Activated naive CD4-positive, alpha-beta T cell treated with anti-CD3 and anti-CD28 coated beads for 36 hours (primary cell): ENCODE data around the gene NAGK. TPM values are rescaled to one million over a fixed set of nuclear protein-coding genes. Genes with fewer than 3 reads are reported as not detected.
A peak's percentile ranks its signal among the peaks of the same experiment; 100 is the strongest.
"Not testable (repeated sequence)": the region's sequence is repeated elsewhere in the genome, so short reads cannot be mapped to it uniquely, and the experiment has no call there.

Experiments used
- CTCF ChIA-PET: fragments of 350-600 bp; sonication (Branson Sonifier 250); formaldehyde crosslinking; loops from one replicate; lab custom pipeline; 2021; ENCODE audit warnings: antibody characterized with exemption; lab: Charles Lee
- DNase-seq: peaks from one replicate; pipeline ENCODE4 v3.0.0-alpha.2; 2020
- H3K27ac Mint-ChIP-seq: one replicate; pipeline ENCODE4 v1.8.0; 2021; ENCODE audit warnings: mild to moderate bottlenecking, mixed read lengths
- H3K27me3 Mint-ChIP-seq: one replicate; pipeline ENCODE4 v1.8.0; 2021; ENCODE audit warnings: low read depth, mixed read lengths
- H3K36me3 Mint-ChIP-seq: one replicate; pipeline ENCODE4 v1.8.0; 2021; ENCODE audit warnings: low read depth, mixed read lengths
- H3K4me1 Mint-ChIP-seq: one replicate; pipeline ENCODE4 v1.8.0; 2021; ENCODE audit warnings: low read depth, mixed read lengths
- H3K4me3 Mint-ChIP-seq: one replicate; pipeline ENCODE4 v1.8.0; 2021; ENCODE audit warnings: mild to moderate bottlenecking, moderate library complexity, mixed read lengths
- H3K9me3 Mint-ChIP-seq: one replicate; pipeline ENCODE4 v1.8.0; 2021; ENCODE audit warnings: mixed read lengths
- intact Hi-C: fragments of 100-400 bp; cut with micrococcal nuclease; formaldehyde crosslinking; loops from one replicate; pipeline ENCODE4 v1.15.1; 2023
- total RNA-seq, 2 experiments: library from RNA; stranded (reverse); gene quantifications; one replicate each; pipeline ENCODE4 v1.2.3, GENCODE V29; 2021

The NAGK gene
- total RNA-seq, 2 experiments from 2014 or later = 33.2 to 38.3 TPM

- H3K27ac Mint-ChIP-seq, H3K4me1 Mint-ChIP-seq, H3K9me3 Mint-ChIP-seq, H3K27me3 Mint-ChIP-seq, intact Hi-C loops, H3K4me3 Mint-ChIP-seq, H3K36me3 Mint-ChIP-seq, DNase-seq, CTCF ChIA-PET: not testable (repeated sequence)
Observed at GRCh38 chr2:71055206-71055740, 13.2 kb upstream of the NAGK start.

- Mint-ChIP-seq H3K27ac (no peak overlapping the region), H3K4me3 (no peak overlapping the region), H3K4me1 (no peaks in the 10 kb centered on the region), H3K36me3 (no peaks in the 10 kb centered on the region), H3K9me3 (no peaks in the 10 kb centered on the region), H3K27me3 (peaks cover 4% of the 10 kb centered on the region)
- no peak for DNase-seq
- CTCF ChIA-PET = interaction anchor here (0.7 to 1.5 kb wide), 4 partner anchors 11 to 96 kb away, joined by 3 to 4 read pairs (median 3); no protein-coding TSS in a partner anchor
- intact Hi-C loops = no loop called here
Observed at GRCh38 chr2:71060211-71060610, 8.2 kb upstream of the NAGK start.

GRCh38 chr2:71060871-71061270, 7.6 kb upstream of the NAGK start:
- Mint-ChIP-seq H3K36me3 (no peaks in the 10 kb centered on the region), H3K27me3 (peaks cover 4% of the 10 kb centered on the region), H3K27ac (no peak overlapping the region), H3K4me3 (no peak overlapping the region), H3K9me3 (no peaks in the 10 kb centered on the region), H3K4me1 (no peaks in the 10 kb centered on the region)
- no peak for DNase-seq
- intact Hi-C loops = no loop called here
- CTCF ChIA-PET = interaction anchor here (0.5 to 1.5 kb wide), 3 partner anchors 11 to 517 kb away, joined by 3 to 4 read pairs (median 3); no protein-coding TSS in a partner anchor

- Mint-ChIP-seq H3K4me3 (no peak overlapping the region), H3K9me3 (no peaks in the 10 kb centered on the region), H3K27ac (no peak overlapping the region), H3K27me3 (peaks cover 4% of the 10 kb centered on the region), H3K36me3 (no peaks in the 10 kb centered on the region), H3K4me1 (peaks cover 5% of the 10 kb centered on the region)
- intact Hi-C loops = no loop called here
- DNase-seq = no peak
- CTCF ChIA-PET = no interaction called here
Observed at GRCh38 chr2:71063216-71063615, 5.2 kb upstream of the NAGK start.

GRCh38 chr2:71064110-71064611, 4.3 kb upstream of the NAGK start:
- CTCF ChIA-PET = no interaction called here
- Mint-ChIP-seq H3K36me3 (no peaks in the 10 kb centered on the region), H3K27me3 (peaks cover 4% of the 10 kb centered on the region), H3K4me1 (peaks cover 7% of the 10 kb centered on the region), H3K9me3 (no peaks in the 10 kb centered on the region), H3K4me3 (no peak overlapping the region), H3K27ac (no peak overlapping the region)
- DNase-seq = no peak
- intact Hi-C loops = no loop called here

GRCh38 chr2:71064754-71065621, 3.5 kb upstream of the NAGK start:
- intact Hi-C loops = loop anchor here (5.0 kb wide), 1 partner anchor 47 kb away; no protein-coding TSS in a partner anchor
- H3K9me3 Mint-ChIP-seq = no peaks in the 10 kb centered on the region
- H3K4me1 Mint-ChIP-seq = peaks cover 16% of the 10 kb centered on the region
- H3K27me3 Mint-ChIP-seq = peaks cover 4% of the 10 kb centered on the region
- H3K4me3 Mint-ChIP-seq = no peak overlapping the region
- no peak for DNase-seq
- no peaks in the 10 kb centered on the region for H3K36me3 Mint-ChIP-seq
- CTCF ChIA-PET = interaction anchor here (1.9 kb wide), 1 partner anchor 15 kb away, joined by 6 read pairs; no protein-coding TSS in a partner anchor
- H3K27ac Mint-ChIP-seq = no peak overlapping the region

- no peaks in the 10 kb centered on the region for H3K27me3 Mint-ChIP-seq
- H3K9me3 Mint-ChIP-seq = no peaks in the 10 kb centered on the region
- H3K4me1 Mint-ChIP-seq = peaks cover 34% of the 10 kb centered on the region
- intact Hi-C loops = loop anchor here (5.0 kb wide), 1 partner anchor 45 kb away; no protein-coding TSS in a partner anchor
- CTCF ChIA-PET = interaction anchor here (0.6 to 2.3 kb wide), 5 partner anchors 17 to 266 kb away, joined by 3 to 8 read pairs (median 5); no protein-coding TSS in a partner anchor
- no peak overlapping the region for H3K27ac Mint-ChIP-seq
- no peak for DNase-seq
- H3K4me3 Mint-ChIP-seq = peak overlapping the region; percentile 38
- no peaks in the 10 kb centered on the region for H3K36me3 Mint-ChIP-seq
Observed at GRCh38 chr2:71066856-71067255, 1.6 kb upstream of the NAGK start.

GRCh38 chr2:71067567-71068217, 756 bp upstream of the NAGK start:
- peak overlapping the region; percentile 95 for H3K4me3 Mint-ChIP-seq
- H3K4me1 Mint-ChIP-seq = peaks cover 42% of the 10 kb centered on the region
- no peaks in the 10 kb centered on the region for H3K27me3 Mint-ChIP-seq
- H3K27ac Mint-ChIP-seq = peak overlapping the region; percentile 98
- H3K36me3 Mint-ChIP-seq = peaks cover under 1% of the 10 kb centered on the region
- intact Hi-C loops = loop anchor here (1.0 to 5.0 kb wide), 8 partner anchors 18 to 264 kb away; partner anchors contain the start of genes MCEE, MPHOSPH10, PAIP2B and ZNF638
- CTCF ChIA-PET = interaction anchor here (0.6 to 2.8 kb wide), 6 partner anchors 21 to 265 kb away, joined by 3 to 10 read pairs (median 4); partner anchors contain the start of genes MCEE and MPHOSPH10
- H3K9me3 Mint-ChIP-seq = no peaks in the 10 kb centered on the region
- peak; percentile 25 for DNase-seq

GRCh38 chr2:71069376-71069775, 928 bp downstream of the NAGK start:
- CTCF ChIA-PET = interaction anchor here (0.7 to 2.8 kb wide), 8 partner anchors 9 to 85 kb away, joined by 3 to 10 read pairs (median 4); partner anchors contain the start of genes MCEE and MPHOSPH10
- Mint-ChIP-seq H3K27ac (peak overlapping the region; percentile 98), H3K36me3 (peaks cover 13% of the 10 kb centered on the region), H3K9me3 (no peaks in the 10 kb centered on the region), H3K4me3 (peak overlapping the region; percentile 95), H3K27me3 (no peaks in the 10 kb centered on the region), H3K4me1 (peaks cover 58% of the 10 kb centered on the region)
- no peak for DNase-seq
- intact Hi-C loops = loop anchor here (2.0 to 5.0 kb wide), 2 partner anchors 43 to 47 kb away; no protein-coding TSS in a partner anchor

- Mint-ChIP-seq H3K27ac (peak overlapping the region; percentile 87), H3K27me3 (no peaks in the 10 kb centered on the region), H3K4me3 (peak overlapping the region; percentile 3), H3K4me1 (peaks cover 58% of the 10 kb centered on the region), H3K36me3 (peaks cover 14% of the 10 kb centered on the region), H3K9me3 (no peaks in the 10 kb centered on the region)
- intact Hi-C loops = no loop called here
- DNase-seq = peak; percentile 25
- CTCF ChIA-PET = interaction anchor here (0.6 to 3.3 kb wide), 14 partner anchors 10 to 293 kb away, joined by 3 to 30 read pairs (median 3); partner anchors contain the start of genes MCEE, MPHOSPH10 and PAIP2B
Observed at GRCh38 chr2:71070294-71071093, 2.0 kb downstream of the NAGK start.
